Naive thymus-derived CD4-positive, alpha-beta T cell (primary cell): ENCODE results near the gene ALDH4A1. TPM values are rescaled to one million over a fixed set of nuclear protein-coding genes. Genes with fewer than 3 reads are reported as not detected.

ENCODE experiments used
- ATAC-seq: fragments of 150-1000 bp; cut with Tn5 transposase; 2 replicates; pipeline ENCODE4 v1.10.0; 2021; ENCODE audit warnings: mild to moderate bottlenecking, moderate library complexity
- CTCF ChIA-PET: fragments of 350-600 bp; sonication (Branson Sonifier 250); formaldehyde crosslinking; loops from one replicate; lab custom pipeline; 2021; ENCODE audit warnings: antibody characterized with exemption; lab: Charles Lee
- POLR2A ChIA-PET: fragments of 350-600 bp; sonication (Branson Sonifier 250); formaldehyde crosslinking; loops from one replicate; lab custom pipeline; 2021; ENCODE audit warnings: antibody characterized with exemption, inconsistent platforms; lab: Charles Lee
- DNase-seq, 9 donors: peaks; one replicate each; pipeline versions ENCODE4 v3.0.0 to v3.0.0-alpha.2; 2020 to 2022; ENCODE audit warnings: mixed read lengths in 1 of 9
- H3K27ac ChIP-seq: one replicate; pipeline ENCODE4 v1.7.0; 2013; ENCODE audit warnings: mild to moderate bottlenecking, low read depth, low read length, moderate library complexity
- H3K27me3 ChIP-seq, 2 donors: one replicate each; pipeline ENCODE4 v1.7.0; 2013; ENCODE audit warnings: low read length in 2 of 2, mild to moderate bottlenecking in 2 of 2, moderate library complexity in 2 of 2; ENCODE audit not compliant: control insufficient read depth in 2 of 2, insufficient read depth in 2 of 2
- H3K36me3 ChIP-seq, 3 experiments: 1 replicate in 2 of 3; 2 replicates in 1 of 3; pipeline ENCODE4 v1.7.0; 2013; ENCODE audit warnings: low read length in 3 of 3, mild to moderate bottlenecking in 3 of 3, moderate library complexity in 1 of 3; ENCODE audit not compliant: insufficient read depth in 3 of 3, control insufficient read depth in 2 of 3
- H3K4me1 ChIP-seq, 2 donors: one replicate each; pipeline ENCODE4 v1.7.0; 2013; ENCODE audit warnings: low read length in 2 of 2, mild to moderate bottlenecking in 2 of 2, moderate library complexity in 1 of 2; ENCODE audit not compliant: control insufficient read depth in 2 of 2, insufficient read depth in 2 of 2
- H3K4me3 ChIP-seq: 2 replicates; pipeline ENCODE4 v1.7.0; 2013; ENCODE audit warnings: mild to moderate bottlenecking, low read length
- H3K9me3 ChIP-seq, 3 experiments: 1 replicate in 2 of 3; 2 replicates in 1 of 3; pipeline ENCODE4 v1.7.0; 2013; ENCODE audit warnings: low read length in 3 of 3; ENCODE audit not compliant: control insufficient read depth in 2 of 3
- H3K27ac Mint-ChIP-seq, 9 donors: one replicate each; pipeline ENCODE4 v1.8.0; 2020 to 2022; ENCODE audit warnings: mixed read lengths in 9 of 9, mild to moderate bottlenecking in 8 of 9, moderate library complexity in 5 of 9, inconsistent platforms in 2 of 9
- H3K27me3 Mint-ChIP-seq, 5 donors: one replicate each; pipeline ENCODE4 v1.8.0; 2021 to 2022; ENCODE audit warnings: mixed read lengths in 5 of 5, mild to moderate bottlenecking in 1 of 5
- H3K36me3 Mint-ChIP-seq, 5 donors: one replicate each; pipeline ENCODE4 v1.8.0; 2020 to 2022; ENCODE audit warnings: mixed read lengths in 5 of 5, mild to moderate bottlenecking in 3 of 5, inconsistent platforms in 1 of 5
- H3K4me1 Mint-ChIP-seq, 7 donors: one replicate each; pipeline ENCODE4 v1.8.0; 2020 to 2022; ENCODE audit warnings: mixed read lengths in 7 of 7, mild to moderate bottlenecking in 3 of 7, inconsistent platforms in 1 of 7
- H3K4me3 Mint-ChIP-seq, 10 donors: one replicate each; pipeline ENCODE4 v1.8.0; 2020 to 2022; ENCODE audit warnings: mild to moderate bottlenecking in 10 of 10, mixed read lengths in 10 of 10, moderate library complexity in 6 of 10, inconsistent platforms in 2 of 10
- H3K9me3 Mint-ChIP-seq, 11 donors: one replicate each; pipeline ENCODE4 v1.8.0; 2020 to 2022; ENCODE audit warnings: mixed read lengths in 11 of 11, mild to moderate bottlenecking in 4 of 11, inconsistent platforms in 1 of 11, moderate library complexity in 1 of 11
- intact Hi-C, 2 donors: fragments of 100-400 bp; cut with micrococcal nuclease; formaldehyde crosslinking; loops; one replicate each; pipeline ENCODE4 v1.15.1; 2023
- polyA plus RNA-seq, 2 donors: library from polyadenylated mRNA; unstranded; fragments of 300-500 nt; fragmentation: Illumina TruSeq; gene quantifications; one replicate each; pipeline ENCODE4 v1.2.3, GENCODE V29; 2021
- total RNA-seq, 6 experiments: library from RNA in 5 of 6; stranded (reverse) in 5 of 6; gene quantifications; 1 replicate in 5 of 6; 2 replicates in 1 of 6; pipeline ENCODE4 v1.2.3 and lab custom pipeline; 2021 to 2026

Gene ALDH4A1
- total and polyA plus RNA-seq, 7 experiments from 2014 or later: 0.94 to 3.2 (median 1.4) TPM

- H3K9me3 Mint-ChIP-seq: no peaks in the 10 kb centered on the region
- no peaks in the 10 kb centered on the region for H3K36me3 Mint-ChIP-seq
- H3K27ac Mint-ChIP-seq: no peak overlapping the region
- intact Hi-C loops: no loop called here
- no peak overlapping the region for H3K4me3 Mint-ChIP-seq
- Histone ChIP-seq H3K4me3 (no peak overlapping the region), H3K9me3 (no peaks in the 10 kb centered on the region), H3K4me1 (no peaks in the 10 kb centered on the region), H3K27me3 (no peaks in the 10 kb centered on the region), H3K36me3 (peaks cover 0 to 7% (median 0%) of the 10 kb centered on the region in 3 experiments), H3K27ac (no peak overlapping the region)
- H3K4me1 Mint-ChIP-seq: no peaks in the 10 kb centered on the region
- ATAC-seq (no peak), DNase-seq (no peak)
- H3K27me3 Mint-ChIP-seq: no peaks in the 10 kb centered on the region
- POLR2A ChIA-PET: no interaction called here
- CTCF ChIA-PET: interaction anchor here (0.9 to 2.6 kb wide), 7 partner anchors 21 to 365 kb away, joined by 3 to 19 read pairs (median 7); partner anchors contain the start of gene EMC1
Observed at GRCh38 chr1:18885311-18886002, 16.9 kb downstream of the ALDH4A1 start.

GRCh38 chr1:18884727-18885126 lies 17.6 kb downstream of the ALDH4A1 start:
- Mint-ChIP-seq H3K4me1 (no peaks in the 10 kb centered on the region), H3K4me3 (no peak overlapping the region), H3K36me3 (no peaks in the 10 kb centered on the region), H3K9me3 (no peaks in the 10 kb centered on the region), H3K27me3 (no peaks in the 10 kb centered on the region), H3K27ac (no peak overlapping the region)
- peaks cover 0 to 7% (median 0%) of the 10 kb centered on the region in 3 experiments for H3K36me3 ChIP-seq
- ATAC-seq (no peak), DNase-seq (no peak)
- no peaks in the 10 kb centered on the region for H3K4me1 ChIP-seq
- H3K4me3 ChIP-seq: no peak overlapping the region
- no peak overlapping the region for H3K27ac ChIP-seq
- CTCF ChIA-PET: interaction anchor here (0.8 to 2.6 kb wide), 14 partner anchors 9 to 366 kb away, joined by 3 to 19 read pairs (median 6); partner anchors contain the start of gene EMC1
- no peaks in the 10 kb centered on the region for H3K9me3 ChIP-seq
- intact Hi-C loops: loop anchor here (1.0 kb wide), 5 partner anchors 23 to 357 kb away; no protein-coding TSS in a partner anchor
- POLR2A ChIA-PET: no interaction called here
- no peaks in the 10 kb centered on the region for H3K27me3 ChIP-seq

GRCh38 chr1:18884419-18884717 lies 18.0 kb downstream of the ALDH4A1 start:
- POLR2A ChIA-PET: no interaction called here

GRCh38 chr1:18883636-18884418 lies 18.5 kb downstream of the ALDH4A1 start:
- DNase-seq (peak; percentile 40 to 70 (median 57)), ATAC-seq (peak; percentile 85)
- Histone ChIP-seq H3K36me3 (peaks cover 0 to 7% (median 0%) of the 10 kb centered on the region in 3 experiments), H3K27ac (no peak overlapping the region), H3K4me3 (no peak overlapping the region), H3K27me3 (no peaks in the 10 kb centered on the region), H3K4me1 (no peaks in the 10 kb centered on the region), H3K9me3 (no peaks in the 10 kb centered on the region)
- H3K9me3 Mint-ChIP-seq: no peaks in the 10 kb centered on the region
- ChIA-PET POLR2A (no interaction called here), CTCF (interaction anchor here (0.7 to 2.6 kb wide), 20 partner anchors 10 to 367 kb away, joined by 3 to 19 read pairs (median 4); partner anchors contain the start of gene EMC1)
- no peak overlapping the region for H3K4me3 Mint-ChIP-seq
- H3K36me3 Mint-ChIP-seq: no peaks in the 10 kb centered on the region
- H3K27me3 Mint-ChIP-seq: no peaks in the 10 kb centered on the region
- no peak overlapping the region for H3K27ac Mint-ChIP-seq
- no peaks in the 10 kb centered on the region for H3K4me1 Mint-ChIP-seq
- intact Hi-C loops: loop anchor here (1.0 kb wide), 5 partner anchors 23 to 357 kb away; no protein-coding TSS in a partner anchor

More at GRCh38 chr1:18884419-18884717, 18.0 kb downstream of the ALDH4A1 start:
- Histone ChIP-seq H3K27ac (no peak overlapping the region), H3K27me3 (no peaks in the 10 kb centered on the region), H3K4me3 (no peak overlapping the region), H3K36me3 (peaks cover 0 to 7% (median 0%) of the 10 kb centered on the region in 3 experiments), H3K9me3 (no peaks in the 10 kb centered on the region), H3K4me1 (no peaks in the 10 kb centered on the region)
- intact Hi-C loops: loop anchor here (1.0 kb wide), 5 partner anchors 23 to 357 kb away; no protein-coding TSS in a partner anchor
- H3K9me3 Mint-ChIP-seq: no peaks in the 10 kb centered on the region
- no peaks in the 10 kb centered on the region for H3K4me1 Mint-ChIP-seq
- ATAC-seq (peak; percentile 19), DNase-seq (peak in 1 of 9 donors; percentile 15)
- no peaks in the 10 kb centered on the region for H3K27me3 Mint-ChIP-seq
- H3K36me3 Mint-ChIP-seq: no peaks in the 10 kb centered on the region
- H3K27ac Mint-ChIP-seq: no peak overlapping the region
- H3K4me3 Mint-ChIP-seq: no peak overlapping the region
- CTCF ChIA-PET: interaction anchor here (0.7 to 2.6 kb wide), 19 partner anchors 9 to 367 kb away, joined by 3 to 19 read pairs (median 4); partner anchors contain the start of gene EMC1

- no peaks in the 10 kb centered on the region for H3K9me3 Mint-ChIP-seq
Observed at GRCh38 chr1:18883079-18883478, 19.3 kb downstream of the ALDH4A1 start.

GRCh38 chr1:18882486-18882885 lies 19.9 kb downstream of the ALDH4A1 start:
- ChIA-PET POLR2A (no interaction called here), CTCF (no interaction called here)
- no peaks in the 10 kb centered on the region for H3K4me1 Mint-ChIP-seq
- Histone ChIP-seq H3K4me1 (no peaks in the 10 kb centered on the region), H3K9me3 (no peaks in the 10 kb centered on the region), H3K36me3 (peaks cover 0 to 7% (median 0%) of the 10 kb centered on the region in 3 experiments), H3K27ac (no peak overlapping the region), H3K4me3 (no peak overlapping the region), H3K27me3 (no peaks in the 10 kb centered on the region)
- DNase-seq (no peak), ATAC-seq (no peak)
- no peaks in the 10 kb centered on the region for H3K9me3 Mint-ChIP-seq
- intact Hi-C loops: no loop called here
- H3K27me3 Mint-ChIP-seq: no peaks in the 10 kb centered on the region
- no peak overlapping the region for H3K4me3 Mint-ChIP-seq
- no peak overlapping the region for H3K27ac Mint-ChIP-seq
- no peaks in the 10 kb centered on the region for H3K36me3 Mint-ChIP-seq

More at GRCh38 chr1:18883079-18883478, 19.3 kb downstream of the ALDH4A1 start:
- H3K27me3 Mint-ChIP-seq: no peaks in the 10 kb centered on the region
- CTCF ChIA-PET: interaction anchor here (1.2 to 2.6 kb wide), 5 partner anchors 20 to 358 kb away, joined by 3 to 19 read pairs (median 10); no protein-coding TSS in a partner anchor
- POLR2A ChIA-PET: no interaction called here
- H3K4me1 Mint-ChIP-seq: no peaks in the 10 kb centered on the region
- H3K9me3 ChIP-seq: no peaks in the 10 kb centered on the region
- peaks cover 0 to 7% (median 0%) of the 10 kb centered on the region in 3 experiments for H3K36me3 ChIP-seq
- H3K4me3 ChIP-seq: no peak overlapping the region
- no peaks in the 10 kb centered on the region for H3K27me3 ChIP-seq
- intact Hi-C loops: no loop called here
- no peak overlapping the region for H3K4me3 Mint-ChIP-seq
- no peak overlapping the region for H3K27ac ChIP-seq
- no peak for DNase-seq
- ATAC-seq: no peak
- H3K36me3 Mint-ChIP-seq: no peaks in the 10 kb centered on the region
- no peaks in the 10 kb centered on the region for H3K4me1 ChIP-seq
- H3K27ac Mint-ChIP-seq: no peak overlapping the region
